GM08714 (cell line): Measurements from ENCODE around the gene FURIN.
"Not testable (repeated sequence)": the region's sequence is repeated elsewhere in the genome, so short reads cannot be mapped to it uniquely, and the experiment has no call there.

Source experiments
- H3K4me3 ChIP-seq: fragments of 200-500 bp; sonication (Bioruptor generic); 2 replicates; pipeline ENCODE4 v1.5.1; 2014; ENCODE audit warnings: mild to moderate bottlenecking, low read length, inconsistent platforms
- ZNF274 ChIP-seq: IDR thresholded peaks from 2 replicates; pipeline ENCODE4 v1.6.1; 2012; ENCODE audit warnings: mild to moderate bottlenecking, low read depth, low read length

FURIN gene

DNA sequence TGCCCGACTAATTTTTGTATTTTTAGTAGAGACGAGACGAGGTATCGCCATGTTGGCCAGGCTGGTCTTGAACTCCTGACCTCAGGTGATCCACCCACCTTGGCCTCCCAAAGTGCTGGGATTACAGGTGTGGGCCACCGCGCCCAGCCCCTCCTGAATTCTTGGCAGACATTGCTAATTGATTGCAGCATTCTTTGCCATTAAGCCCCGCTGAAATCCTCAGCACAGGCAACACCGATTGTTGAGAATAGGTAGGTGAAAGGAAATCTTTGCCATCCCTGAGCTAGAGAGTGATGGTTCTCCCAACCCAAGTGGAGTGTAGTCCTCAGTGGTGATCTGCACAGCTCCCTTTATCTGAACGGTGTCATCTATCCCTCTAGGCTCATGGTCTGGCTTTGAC lies 36.4 kb downstream of the FURIN start:
- TF ChIP-seq ZNF274, result no peak
- no peak overlapping the region for H3K4me3 ChIP-seq

DNA sequence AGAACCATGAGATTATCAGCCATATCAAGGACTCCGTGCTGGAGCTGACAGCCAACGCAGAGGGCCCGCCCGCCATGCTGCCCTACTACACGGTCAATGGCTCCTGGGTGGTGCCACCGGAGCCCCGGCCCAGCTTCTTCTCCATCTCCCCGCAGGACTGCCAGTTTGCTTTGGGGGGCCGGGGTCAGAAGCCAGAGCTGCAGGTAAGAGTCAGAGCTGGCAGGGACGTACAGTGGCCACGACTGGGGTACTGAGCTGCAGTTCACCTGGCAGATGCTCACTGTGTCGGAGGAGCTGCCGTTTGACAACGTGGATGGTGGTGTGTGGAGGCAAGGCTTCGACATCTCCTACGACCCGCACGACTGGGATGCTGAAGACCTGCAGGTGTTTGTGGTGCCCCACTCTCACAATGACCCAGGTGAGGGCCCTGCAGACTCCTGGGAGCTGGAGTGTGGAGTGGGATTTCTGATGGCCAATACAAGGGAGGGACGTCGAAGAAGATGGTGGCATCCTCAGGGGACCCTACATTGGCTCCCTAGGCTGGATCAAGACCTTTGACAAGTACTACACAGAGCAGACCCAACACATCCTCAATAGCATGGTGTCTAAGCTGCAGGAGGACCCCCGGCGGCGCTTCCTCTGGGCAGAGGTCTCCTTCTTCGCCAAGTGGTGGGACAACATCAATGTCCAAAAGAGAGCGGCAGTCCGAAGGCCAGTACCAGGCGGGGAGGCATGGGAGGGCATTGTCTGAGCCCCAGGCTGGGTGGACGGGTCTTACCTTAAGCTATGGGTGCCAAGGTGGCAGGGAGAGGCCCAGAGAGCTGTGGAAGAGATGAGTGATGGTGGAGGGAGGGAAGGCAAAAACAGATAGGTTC lies 37.2 kb downstream of the FURIN start:
- H3K4me3 ChIP-seq, result no peak overlapping the region
- TF ChIP-seq ZNF274, result no peak

DNA sequence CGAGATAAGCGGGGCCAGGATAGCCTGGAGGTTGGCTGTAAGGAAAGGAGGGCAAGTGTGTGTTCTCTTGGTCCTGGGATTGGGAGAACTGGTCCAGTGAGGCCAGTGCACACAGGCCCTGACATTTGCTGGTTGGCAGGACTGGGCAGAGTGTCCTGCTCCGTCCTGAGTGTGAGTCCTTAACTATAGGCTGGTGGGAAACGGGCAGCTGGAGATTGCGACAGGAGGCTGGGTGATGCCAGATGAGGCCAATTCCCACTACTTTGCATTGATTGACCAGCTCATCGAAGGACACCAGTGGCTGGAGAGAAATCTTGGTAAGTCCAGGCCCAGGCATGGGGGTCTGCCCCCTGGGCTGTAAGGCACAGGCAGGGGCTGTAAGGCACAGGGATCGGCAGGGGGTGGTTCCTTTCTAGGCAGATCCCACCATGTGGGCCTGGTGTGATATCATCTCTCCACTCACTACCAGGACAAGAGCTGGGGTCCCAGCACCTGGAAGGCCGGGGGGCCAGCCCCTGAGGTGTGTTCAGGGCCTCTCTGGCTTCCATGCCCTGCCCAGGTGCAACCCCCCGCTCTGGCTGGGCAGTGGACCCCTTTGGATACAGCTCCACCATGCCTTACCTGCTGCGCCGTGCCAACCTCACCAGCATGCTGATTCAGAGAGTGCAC lies 37.9 kb downstream of the FURIN start:
- no peak overlapping the region for H3K4me3 ChIP-seq
- TF ChIP-seq ZNF274, result no peak

DNA sequence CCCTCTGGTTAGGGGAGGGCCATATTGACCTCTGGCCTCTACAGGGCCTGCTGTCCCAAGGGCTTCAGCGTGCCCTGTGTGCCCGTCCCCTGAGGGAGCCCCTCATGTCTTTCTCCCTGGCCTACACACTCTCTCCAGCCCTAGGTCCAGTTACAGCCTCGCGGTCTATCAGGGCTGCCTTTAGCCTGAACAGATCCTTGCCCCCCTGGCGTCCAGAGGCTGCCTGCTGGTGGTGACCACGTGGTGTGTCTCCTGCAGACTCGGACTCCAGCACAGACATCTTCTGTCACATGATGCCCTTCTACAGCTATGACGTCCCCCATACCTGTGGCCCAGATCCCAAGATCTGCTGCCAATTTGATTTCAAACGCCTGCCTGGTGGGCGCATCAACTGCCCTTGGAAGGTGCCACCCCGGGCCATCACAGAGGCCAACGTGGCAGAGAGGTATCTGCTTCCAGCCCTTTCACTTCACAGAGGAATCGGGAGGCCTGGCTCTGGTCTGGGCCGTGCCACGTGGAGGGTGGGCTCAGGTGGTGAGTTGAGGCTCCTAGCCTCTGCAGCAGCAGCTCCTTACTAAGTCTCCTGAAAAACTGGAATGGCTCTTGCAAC lies 38.8 kb downstream of the FURIN start:
- no peak overlapping the region for H3K4me3 ChIP-seq
- no peak for TF ChIP-seq ZNF274

DNA sequence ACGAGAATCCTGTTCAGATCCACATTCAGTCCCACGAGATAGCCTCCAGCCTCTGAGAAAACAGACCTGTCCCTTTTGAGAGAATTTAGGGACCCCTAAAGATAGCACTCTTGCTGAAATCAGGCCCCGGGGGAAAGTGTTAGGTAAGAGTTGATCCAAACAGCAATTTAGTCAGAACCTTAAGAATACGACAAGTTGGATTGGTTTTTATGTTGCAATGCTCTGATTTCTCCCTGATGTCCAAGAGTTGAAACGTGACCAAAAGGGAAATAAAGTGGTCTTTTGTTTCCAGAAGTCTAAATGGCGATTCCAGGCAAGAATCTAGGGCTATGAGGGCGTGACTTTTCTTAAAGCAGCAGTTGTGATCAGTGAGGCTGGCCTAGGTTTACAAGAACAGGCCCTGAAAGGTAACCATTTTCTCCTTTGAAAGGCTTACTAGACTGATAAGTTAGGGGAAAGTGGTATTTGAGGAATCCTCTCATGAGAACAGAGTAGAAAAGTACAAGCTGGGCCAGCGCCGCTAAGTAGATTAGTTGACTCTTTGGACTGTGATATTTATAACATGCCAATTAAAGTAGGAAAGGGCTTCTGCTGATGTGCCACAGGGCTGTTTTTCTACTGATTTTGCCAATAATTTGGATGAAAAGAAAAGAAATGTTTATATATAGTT lies 39.6 kb downstream of the FURIN start:
- TF ChIP-seq ZNF274, result no peak
- no peak overlapping the region for H3K4me3 ChIP-seq

DNA sequence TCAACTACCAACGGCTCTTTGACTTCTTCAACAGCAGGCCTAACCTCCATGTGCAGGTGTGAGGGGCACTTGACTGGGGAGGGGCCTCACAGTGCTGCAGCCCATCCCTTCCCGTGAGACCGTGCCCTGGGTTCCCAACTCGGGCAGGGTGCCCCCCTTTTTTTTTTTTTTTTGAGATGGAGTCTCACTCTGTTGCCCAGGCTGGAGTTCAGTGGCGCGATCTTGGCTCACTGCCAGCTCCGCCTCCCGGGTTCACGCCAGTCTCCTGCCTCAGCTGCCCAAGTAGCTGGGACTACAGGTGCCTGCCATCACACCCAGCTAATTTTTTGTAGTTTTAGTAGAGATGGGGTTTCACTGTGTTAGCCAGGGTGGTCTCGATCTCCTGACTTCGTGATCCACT lies 41.1 kb downstream of the FURIN start:
- not testable (repeated sequence) for H3K4me3 ChIP-seq

DNA sequence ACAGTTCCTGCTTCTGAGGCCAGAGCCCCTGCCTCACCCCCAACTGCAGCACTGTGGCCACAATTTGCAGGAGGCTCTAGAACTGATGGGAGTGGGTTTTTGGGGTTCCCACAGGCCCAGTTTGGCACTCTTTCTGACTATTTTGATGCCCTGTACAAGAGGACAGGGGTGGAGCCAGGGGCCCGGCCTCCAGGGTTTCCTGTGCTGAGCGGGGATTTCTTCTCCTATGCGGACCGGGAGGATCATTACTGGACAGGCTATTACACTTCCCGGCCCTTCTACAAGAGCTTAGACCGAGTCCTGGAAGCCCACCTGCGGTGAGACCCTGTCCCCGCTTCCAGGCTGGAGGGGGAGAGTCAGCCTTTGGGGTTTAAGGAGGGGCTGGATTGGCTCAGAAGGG lies 41.6 kb downstream of the FURIN start:
- H3K4me3 ChIP-seq, result no peak overlapping the region
- no peak for TF ChIP-seq ZNF274

DNA sequence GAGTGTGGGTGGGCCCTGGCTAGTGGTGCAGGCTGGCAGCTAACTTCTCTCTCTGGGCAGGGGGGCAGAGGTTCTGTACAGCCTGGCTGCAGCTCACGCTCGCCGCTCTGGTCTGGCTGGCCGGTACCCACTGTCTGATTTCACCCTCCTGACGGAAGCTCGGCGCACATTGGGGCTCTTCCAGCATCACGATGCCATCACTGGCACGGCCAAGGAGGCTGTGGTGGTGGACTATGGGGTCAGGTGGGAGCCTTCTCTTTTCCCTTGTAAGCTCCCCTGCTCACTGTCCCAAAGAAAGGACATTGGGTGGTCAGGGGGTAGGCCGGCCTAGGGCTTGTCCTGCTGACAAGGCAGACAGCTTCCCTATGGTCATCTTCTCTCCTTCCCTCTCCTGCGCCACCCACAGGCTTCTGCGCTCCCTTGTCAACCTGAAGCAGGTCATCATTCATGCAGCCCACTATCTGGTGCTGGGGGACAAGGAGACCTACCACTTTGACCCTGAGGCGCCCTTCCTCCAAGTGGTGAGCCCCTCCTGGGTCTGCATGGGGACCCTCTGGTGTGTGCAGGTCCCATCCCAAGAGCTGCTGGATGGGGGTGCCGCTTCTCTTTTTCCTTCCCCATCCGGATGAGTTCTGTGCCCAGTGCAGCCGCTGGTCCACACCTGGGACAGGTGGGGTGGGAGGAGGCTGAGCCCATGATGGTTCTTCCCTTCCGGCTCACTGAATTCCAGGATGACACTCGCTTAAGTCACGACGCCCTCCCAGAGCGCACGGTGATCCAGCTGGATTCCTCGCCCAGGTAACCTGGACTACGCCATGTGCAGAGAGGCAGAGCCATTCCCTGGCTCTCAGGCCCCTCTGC lies 42.3 kb downstream of the FURIN start:
- no peak overlapping the region for H3K4me3 ChIP-seq
- TF ChIP-seq ZNF274, result no peak

DNA sequence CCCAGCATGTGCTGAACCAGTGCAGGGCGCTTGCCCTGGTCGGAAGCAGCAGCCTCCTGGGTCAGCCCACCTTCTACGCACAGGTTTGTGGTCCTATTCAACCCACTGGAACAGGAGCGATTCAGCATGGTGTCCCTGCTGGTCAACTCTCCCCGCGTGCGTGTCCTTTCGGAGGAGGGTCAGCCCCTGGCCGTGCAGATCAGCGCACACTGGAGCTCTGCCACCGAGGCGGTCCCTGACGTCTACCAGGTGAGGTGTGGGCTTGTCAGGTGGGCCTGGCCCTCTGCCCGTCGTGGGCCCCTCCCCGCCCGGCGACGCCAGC lies 42.9 kb downstream of the FURIN start:
- TF ChIP-seq ZNF274, result no peak
- H3K4me3 ChIP-seq, result no peak overlapping the region

DNA sequence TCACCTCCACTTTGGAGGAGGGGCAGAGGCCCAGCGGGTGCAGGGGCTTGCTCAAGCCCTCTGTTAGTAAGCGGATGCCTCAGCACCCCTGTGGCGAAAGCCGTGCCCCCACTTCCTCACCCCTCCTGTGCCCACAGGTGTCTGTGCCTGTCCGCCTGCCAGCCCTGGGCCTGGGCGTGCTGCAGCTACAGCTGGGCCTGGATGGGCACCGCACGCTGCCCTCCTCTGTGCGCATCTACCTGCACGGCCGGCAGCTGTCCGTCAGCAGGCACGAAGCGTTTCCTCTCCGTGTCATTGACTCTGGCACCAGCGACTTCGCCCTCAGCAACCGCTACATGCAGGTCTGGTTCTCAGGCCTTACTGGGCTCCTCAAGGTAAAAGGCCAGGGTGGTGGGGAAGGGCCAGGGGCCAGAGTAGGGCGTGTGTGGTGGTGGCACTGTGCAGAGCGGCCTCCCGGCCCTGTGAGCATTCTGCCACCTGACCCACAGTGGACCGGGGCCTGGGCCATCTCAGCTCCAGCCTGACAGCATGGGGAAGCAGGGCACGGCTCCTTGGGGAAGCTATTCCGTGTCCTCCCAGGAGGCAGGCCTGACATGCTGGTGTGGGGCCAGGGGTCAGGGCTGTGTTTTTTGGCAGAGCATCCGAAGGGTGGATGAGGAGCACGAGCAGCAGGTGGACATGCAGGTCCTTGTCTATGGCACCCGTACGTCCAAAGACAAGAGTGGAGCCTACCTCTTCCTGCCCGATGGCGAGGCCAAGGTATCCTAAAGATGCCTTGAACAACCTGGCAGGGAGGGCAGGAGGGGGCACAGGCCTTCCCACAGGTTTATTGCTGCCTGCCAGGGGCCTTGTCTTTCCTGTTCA lies 43.8 kb downstream of the FURIN start:
- H3K4me3 ChIP-seq, result no peak overlapping the region
- TF ChIP-seq ZNF274, result no peak

DNA sequence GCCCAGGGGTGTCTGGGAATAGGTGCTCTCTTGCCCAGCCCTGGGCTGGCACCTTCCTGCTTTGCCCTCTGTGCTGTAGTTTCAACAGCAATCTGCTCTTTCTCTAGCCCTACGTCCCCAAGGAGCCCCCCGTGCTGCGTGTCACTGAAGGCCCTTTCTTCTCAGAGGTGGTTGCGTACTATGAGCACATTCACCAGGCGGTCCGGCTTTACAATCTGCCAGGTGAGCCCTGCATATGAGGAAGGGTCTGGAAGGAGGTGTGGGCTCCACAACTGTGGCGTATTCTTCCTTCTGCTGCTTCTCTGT lies 44.3 kb downstream of the FURIN start:
- H3K4me3 ChIP-seq, result no peak overlapping the region
- TF ChIP-seq ZNF274, result no peak

DNA sequence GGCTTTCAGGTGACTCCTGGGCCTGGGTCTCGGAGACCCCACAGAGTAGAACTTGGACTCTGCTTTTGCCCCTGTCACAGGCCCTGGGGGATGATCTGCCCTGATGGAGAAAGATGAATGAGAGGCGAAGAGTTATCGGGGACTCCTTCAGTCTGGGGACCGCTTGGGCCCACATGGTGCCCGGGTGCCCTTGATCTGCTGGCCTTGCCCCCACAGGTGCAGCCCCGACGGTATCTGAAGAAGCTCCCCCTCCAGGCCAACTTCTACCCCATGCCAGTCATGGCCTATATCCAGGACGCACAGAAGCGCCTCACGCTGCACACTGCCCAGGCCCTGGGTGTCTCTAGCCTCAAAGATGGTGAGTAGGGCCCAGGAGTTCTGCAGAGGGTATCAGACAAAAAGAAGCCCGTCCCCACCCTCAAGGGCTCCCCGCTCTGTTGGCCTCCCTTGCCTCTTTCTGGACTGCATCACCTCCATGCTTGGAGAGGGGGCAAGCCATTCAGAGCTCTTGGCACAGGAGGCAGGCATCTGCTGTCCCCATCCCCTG lies 45.1 kb downstream of the FURIN start:
- no peak overlapping the region for H3K4me3 ChIP-seq
- no peak for TF ChIP-seq ZNF274

DNA sequence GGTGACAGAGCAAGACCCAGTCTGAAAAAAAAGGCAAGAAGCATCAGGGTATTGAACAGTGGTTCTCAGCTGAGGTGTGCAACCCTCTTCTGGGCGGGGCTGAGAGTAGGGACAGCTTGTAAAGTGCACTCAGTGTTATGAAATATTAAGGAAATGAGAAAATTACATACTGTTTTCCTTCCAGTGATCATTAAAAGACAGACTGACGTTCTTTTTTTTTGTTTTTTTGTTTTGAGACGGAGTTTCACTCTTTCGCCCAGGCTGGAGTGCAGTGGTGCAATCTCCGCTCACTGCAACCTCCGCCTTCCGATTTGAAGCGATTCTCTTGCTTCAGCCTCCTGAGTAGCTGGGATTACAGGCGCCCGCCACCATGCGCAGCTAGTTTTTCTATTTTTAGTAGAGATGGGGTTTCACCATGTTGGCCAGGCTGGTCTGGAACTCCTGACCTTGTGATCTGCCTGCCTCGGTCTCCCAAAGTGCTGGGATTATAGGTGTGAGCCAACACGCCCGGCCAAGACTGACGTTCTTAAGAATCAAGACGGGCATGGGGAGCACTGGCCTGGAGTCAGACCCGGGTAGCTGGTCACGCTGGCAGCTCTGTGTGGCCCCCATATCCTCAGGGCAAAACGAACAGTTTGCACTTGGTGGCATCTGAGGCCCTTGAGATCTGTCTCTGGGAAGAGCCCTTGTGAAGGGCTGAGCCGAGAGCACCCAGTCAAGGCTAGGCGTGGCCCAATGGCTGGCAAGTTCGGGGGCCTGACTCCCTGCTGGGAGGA lies 46.1 kb downstream of the FURIN start:
- no peak for TF ChIP-seq ZNF274
- H3K4me3 ChIP-seq, result no peak overlapping the region
